Endothelial cell of umbilical vein (primary cell): ENCODE results near the gene SNAPC2. TPM values are rescaled to one million over a fixed set of nuclear protein-coding genes. Genes with fewer than 3 reads are reported as not detected.
"Not testable (repeated sequence)": the region's sequence is repeated elsewhere in the genome, so short reads cannot be mapped to it uniquely, and the experiment has no call there.

Source experiments
- BruUV-seq: library from RNA; stranded (reverse); fragments of 400-500 nt; replicated peaks from 2 replicates; lab custom pipeline; 2021; lab: Mats Ljungman, UMichigan
- CTCF ChIA-PET: fragments of 300-600, 350-600 bp; sonication (Branson Sonifier 250); formaldehyde crosslinking; loops from one replicate; lab custom pipeline; 2021; ENCODE audit warnings: antibody characterized with exemption, inconsistent platforms; lab: Charles Lee
- POLR2A ChIA-PET: fragments of 300-600, 350-600 bp; sonication (Branson Sonifier 250); formaldehyde crosslinking; loops from one replicate; lab custom pipeline; 2021; ENCODE audit warnings: antibody characterized with exemption, inconsistent platforms; lab: Charles Lee
- DNase-seq: peaks from one replicate; pipeline ENCODE4 v3.0.0-alpha.2; 2011; ENCODE audit warnings: low read depth, low spot score
- FAIRE-seq: peaks from 2 replicates; lab custom pipeline; 2011; peaks lifted over from hg19 to GRCh38; lab: Jason Lieb, UNC
- H2AFZ ChIP-seq: 2 replicates; pipeline ENCODE4 v1.6.0; 2012; ENCODE audit warnings: low read depth, low read length, control low read depth, inconsistent platforms
- H3K27ac ChIP-seq: 2 replicates; pipeline ENCODE4 v1.5.1; 2011; ENCODE audit warnings: low read depth, mild to moderate bottlenecking, control low read depth, low read length, moderate library complexity; ENCODE audit not compliant: insufficient read depth
- H3K27me3 ChIP-seq, 2 experiments: 2 replicates each; pipeline versions ENCODE4 v1.6.0 to v1.6.1; 2011; ENCODE audit warnings: low read length in 2 of 2, mixed read lengths in 1 of 2; ENCODE audit not compliant: control insufficient read depth in 2 of 2, insufficient read depth in 2 of 2
- H3K36me3 ChIP-seq, 2 experiments: 2 replicates in 1 of 2; 3 replicates in 1 of 2; pipeline ENCODE4 v1.5.1; 2011; ENCODE audit warnings: low read length in 2 of 2, mild to moderate bottlenecking in 1 of 2, moderate library complexity in 1 of 2; ENCODE audit not compliant: control insufficient read depth in 2 of 2, insufficient read depth in 2 of 2; ENCODE audit errors: extremely low read depth in 1 of 2
- H3K4me1 ChIP-seq: 3 replicates; pipeline ENCODE4 v1.5.1; 2011; ENCODE audit warnings: mild to moderate bottlenecking, low read length; ENCODE audit not compliant: control insufficient read depth, insufficient read depth; ENCODE audit errors: extremely low read depth
- H3K4me2 ChIP-seq: 2 replicates; pipeline ENCODE4 v1.6.1; 2011; ENCODE audit warnings: low read length, control low read depth, mixed read lengths; ENCODE audit not compliant: insufficient read depth
- H3K4me3 ChIP-seq, 3 experiments: fragments of 200-600 bp in 1 of 3; sonication (generic), shearing (Covaris generic) in 1 of 3; replicated peaks in 1 of 3; 2 replicates each; pipeline ENCODE4 v1.5.1; 2011 to 2016; ENCODE audit warnings: control low read depth in 3 of 3, low read length in 3 of 3, mild to moderate bottlenecking in 2 of 3, inconsistent platforms in 1 of 3, low read depth in 1 of 3, moderate library complexity in 1 of 3; ENCODE audit not compliant: insufficient read depth in 1 of 3
- H3K79me2 ChIP-seq: 2 replicates; pipeline ENCODE4 v1.6.0; 2012; ENCODE audit warnings: low read length, inconsistent platforms; ENCODE audit not compliant: control insufficient read depth, insufficient read depth
- H3K9ac ChIP-seq: replicated peaks from 2 replicates; pipeline ENCODE3; 2011; ENCODE audit warnings: low read length, control low read depth; ENCODE audit not compliant: insufficient read depth; ENCODE audit errors: extremely low read depth
- H3K9me1 ChIP-seq: replicated peaks from 3 replicates; pipeline ENCODE4 v1.6.0; 2011; ENCODE audit warnings: mild to moderate bottlenecking, low read length; ENCODE audit not compliant: control insufficient read depth, insufficient read depth; ENCODE audit errors: extremely low read depth
- H3K9me3 ChIP-seq: replicated peaks from 2 replicates; pipeline ENCODE4 v1.5.1; 2012; ENCODE audit warnings: low read length, inconsistent platforms; ENCODE audit not compliant: control insufficient read depth, insufficient read depth
- H4K20me1 ChIP-seq: replicated peaks from 2 replicates; pipeline ENCODE3; 2011; ENCODE audit warnings: mild to moderate bottlenecking, low read length; ENCODE audit not compliant: control insufficient read depth, insufficient read depth; ENCODE audit errors: extremely low read depth
- EZH2 ChIP-seq: IDR thresholded peaks from 2 replicates; pipeline ENCODE4 v1.6.1; 2012; ENCODE audit warnings: borderline replicate concordance, low read depth, mild to moderate bottlenecking, moderate library complexity, low read length, inconsistent platforms; ENCODE audit not compliant: severe bottlenecking
- FOS ChIP-seq: IDR thresholded peaks from 2 replicates; pipeline ENCODE4 v1.6.1; 2011; ENCODE audit warnings: mild to moderate bottlenecking, low read length, moderate library complexity, borderline replicate concordance; ENCODE audit not compliant: insufficient read depth
- GATA2 ChIP-seq: IDR thresholded peaks from 2 replicates; pipeline ENCODE4 v1.7.0; 2011; ENCODE audit warnings: low read depth, mild to moderate bottlenecking, moderate library complexity, mixed read lengths, low read length; ENCODE audit not compliant: insufficient read length, insufficient read depth
- JUN ChIP-seq: IDR thresholded peaks from 2 replicates; pipeline ENCODE4 v1.6.1; 2011; ENCODE audit warnings: borderline replicate concordance, low read depth; ENCODE audit not compliant: insufficient read length, insufficient read depth
- MYC ChIP-seq: IDR thresholded peaks from one replicate; pipeline ENCODE4 v1.6.1; 2011; ENCODE audit warnings: mild to moderate bottlenecking, low read depth, low read length
- POLR2A ChIP-seq: IDR thresholded peaks from 2 replicates; pipeline ENCODE4 v1.6.1; 2012; ENCODE audit warnings: low read depth, mild to moderate bottlenecking, control low read depth, low read length
- POLR2AphosphoS5 ChIP-seq: IDR thresholded peaks from 2 replicates; pipeline ENCODE4 v1.6.1; 2012; ENCODE audit warnings: low read depth, mild to moderate bottlenecking, control low read depth, low read length, moderate library complexity; ENCODE audit not compliant: insufficient read depth
- dilution Hi-C: fragments of 300-500 bp; cut with MboI; formaldehyde crosslinking; loops from one replicate; pipeline ENCODE4 v1.15.0; 2019; ENCODE audit warnings: low sequenced_read_pairs; ENCODE audit not compliant: extremely low pct_ligation_motif_present
- intact Hi-C: fragments of 100-400 bp; cut with micrococcal nuclease; formaldehyde crosslinking; loops from one replicate; pipeline ENCODE4 v1.10.0; 2022
- polyA plus RNA-seq, 4 experiments: library from polyadenylated mRNA; depleted of rRNA in 3 of 4; stranded (reverse) in 3 of 4; unstranded in 1 of 4; fragments of >200 nt; gene quantifications; 2 replicates each; pipeline versions ENCODE4 v1.2.1 to v1.2.3, GENCODE V29; 2011 to 2012; ENCODE audit warnings: missing spikeins in 1 of 4
- total RNA-seq: library from RNA; stranded (reverse); gene quantifications from 2 replicates; pipeline ENCODE4 v1.2.3, GENCODE V29; 2021
- TF ChIP-seq, protein P1 (sequence below): IDR thresholded peaks from 2 replicates; pipeline ENCODE4 v1.6.1; 2011; ENCODE audit not compliant: insufficient read depth, insufficient read length
- TF ChIP-seq, protein P2 (sequence below), 2 donors: IDR thresholded peaks; 1 replicate in 1 of 2; 2 replicates in 1 of 2; pipeline ENCODE4 v1.5.1; 2011; ENCODE audit warnings: low read length in 2 of 2, mild to moderate bottlenecking in 2 of 2, moderate library complexity in 2 of 2, control low read depth in 1 of 2, inconsistent platforms in 1 of 2, low read depth in 1 of 2; ENCODE audit not compliant: insufficient read depth in 1 of 2; ENCODE audit errors: extremely low read depth in 1 of 2

The SNAPC2 gene
- total and polyA plus RNA-seq, 2 donors (not counting 3 experiments of a cell fraction or from before 2014, with no cell fraction given) = 23.7 to 25.8 TPM

DNA sequence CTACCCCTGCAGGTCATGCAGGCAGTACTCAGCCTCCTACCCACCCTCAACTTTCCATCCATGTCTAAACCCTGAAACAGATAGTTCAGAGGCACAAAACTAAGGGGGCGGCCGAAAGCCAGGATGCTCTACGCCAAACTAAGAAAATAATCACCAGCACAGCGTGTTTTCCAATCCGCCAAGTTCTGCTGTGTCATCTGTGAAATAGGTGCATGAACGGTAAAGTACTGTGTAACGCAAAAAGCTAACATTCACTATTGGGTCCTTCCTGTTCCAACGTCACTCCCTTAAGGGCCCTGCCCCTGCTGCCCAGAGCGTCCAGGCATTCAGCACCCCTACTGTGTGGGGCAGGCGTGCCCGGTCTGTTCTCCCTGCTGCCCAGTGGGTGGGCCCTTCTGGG, 35.6 kb downstream of the SNAPC2 start:
- TF ChIP-seq POLR2A = no peak
- TF ChIP-seq FOS = no peak
- no peak for TF ChIP-seq JUN
- no peaks in the 10 kb centered on the region for H3K9me1 ChIP-seq
- H2AFZ ChIP-seq = no peak overlapping the region
- no peak overlapping the region for H3K4me3 ChIP-seq
- H3K4me1 ChIP-seq = peaks cover 5% of the 10 kb centered on the region
- no peaks in the 10 kb centered on the region for H3K27me3 ChIP-seq
- no peaks in the 10 kb centered on the region for H3K9me3 ChIP-seq
- no peak overlapping the region for H3K4me2 ChIP-seq
- H3K9ac ChIP-seq = no peak overlapping the region
- FAIRE-seq = no peak
- no peak overlapping the region for H3K27ac ChIP-seq
- intact Hi-C loops (no loop called here), dilution Hi-C loops (no loop called here)
- peaks cover 0 to under 1% of the 10 kb centered on the region in 2 experiments for H3K36me3 ChIP-seq
- no TSS peak for BruUV-seq
- H3K79me2 ChIP-seq = no peaks in the 10 kb centered on the region
- H4K20me1 ChIP-seq = no peaks in the 10 kb centered on the region
- ChIA-PET POLR2A (no interaction called here), CTCF (interaction anchor here (1.0 to 4.6 kb wide), 2 partner anchors 12 to 14 kb away, joined by 3 to 33 read pairs; partner anchors contain the start of gene TIMM44)
- DNase-seq = no peak

DNA sequence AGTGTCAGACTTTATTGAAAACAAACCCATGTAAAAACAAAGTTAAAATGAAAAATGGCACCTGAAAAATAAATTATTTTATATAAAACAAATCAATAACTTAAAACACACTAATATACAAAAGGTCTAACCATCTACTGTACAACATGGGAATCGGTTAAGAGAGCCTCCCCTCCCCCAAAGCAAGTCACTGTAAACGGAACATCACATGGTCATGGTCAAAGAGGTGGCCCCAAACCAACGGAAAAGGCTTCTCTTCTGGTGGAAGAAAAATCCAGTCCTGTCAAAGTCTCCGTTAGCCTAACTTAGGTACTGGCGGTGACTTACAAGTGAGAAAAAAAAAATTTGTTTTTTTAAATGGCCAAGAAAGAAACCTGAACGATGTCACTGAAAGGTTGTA, 39.1 kb downstream of the SNAPC2 start:
- no peaks in the 10 kb centered on the region for H3K79me2 ChIP-seq
- H3K27me3 ChIP-seq = no peaks in the 10 kb centered on the region
- dilution Hi-C loops (no loop called here), intact Hi-C loops (no loop called here)
- no TSS peak for BruUV-seq
- FAIRE-seq = no peak
- no peak overlapping the region for H3K4me2 ChIP-seq
- POLR2A ChIA-PET = no interaction called here
- no peaks in the 10 kb centered on the region for H3K9me3 ChIP-seq
- no peak overlapping the region for H3K27ac ChIP-seq
- H3K4me3 ChIP-seq = no peak overlapping the region
- TF ChIP-seq POLR2AphosphoS5 = no peak
- no peak for TF ChIP-seq MYC
- no peak for TF ChIP-seq JUN
- no peak for TF ChIP-seq FOS
- TF ChIP-seq, protein P1, sequence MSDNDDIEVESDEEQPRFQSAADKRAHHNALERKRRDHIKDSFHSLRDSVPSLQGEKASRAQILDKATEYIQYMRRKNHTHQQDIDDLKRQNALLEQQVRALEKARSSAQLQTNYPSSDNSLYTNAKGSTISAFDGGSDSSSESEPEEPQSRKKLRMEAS = no peak
- TF ChIP-seq, protein P2, sequence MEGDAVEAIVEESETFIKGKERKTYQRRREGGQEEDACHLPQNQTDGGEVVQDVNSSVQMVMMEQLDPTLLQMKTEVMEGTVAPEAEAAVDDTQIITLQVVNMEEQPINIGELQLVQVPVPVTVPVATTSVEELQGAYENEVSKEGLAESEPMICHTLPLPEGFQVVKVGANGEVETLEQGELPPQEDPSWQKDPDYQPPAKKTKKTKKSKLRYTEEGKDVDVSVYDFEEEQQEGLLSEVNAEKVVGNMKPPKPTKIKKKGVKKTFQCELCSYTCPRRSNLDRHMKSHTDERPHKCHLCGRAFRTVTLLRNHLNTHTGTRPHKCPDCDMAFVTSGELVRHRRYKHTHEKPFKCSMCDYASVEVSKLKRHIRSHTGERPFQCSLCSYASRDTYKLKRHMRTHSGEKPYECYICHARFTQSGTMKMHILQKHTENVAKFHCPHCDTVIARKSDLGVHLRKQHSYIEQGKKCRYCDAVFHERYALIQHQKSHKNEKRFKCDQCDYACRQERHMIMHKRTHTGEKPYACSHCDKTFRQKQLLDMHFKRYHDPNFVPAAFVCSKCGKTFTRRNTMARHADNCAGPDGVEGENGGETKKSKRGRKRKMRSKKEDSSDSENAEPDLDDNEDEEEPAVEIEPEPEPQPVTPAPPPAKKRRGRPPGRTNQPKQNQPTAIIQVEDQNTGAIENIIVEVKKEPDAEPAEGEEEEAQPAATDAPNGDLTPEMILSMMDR (IDR thresholded peaks at IDR 0.05; ENCODE audit: extremely low read depth in 1 of 2, insufficient read depth in 1 of 2, low read depth in 1 of 2, low read length in 2 of 2) = no peak
- no peak for TF ChIP-seq EZH2
- no peak for TF ChIP-seq GATA2
- TF ChIP-seq POLR2A = no peak
- H4K20me1 ChIP-seq = no peaks in the 10 kb centered on the region
- H3K4me1 ChIP-seq = no peaks in the 10 kb centered on the region
- H3K9me1 ChIP-seq = no peaks in the 10 kb centered on the region
- CTCF ChIA-PET = interaction anchor here (1.0 to 2.2 kb wide), 2 partner anchors 11 to 15 kb away, joined by 5 to 13 read pairs; no protein-coding TSS in a partner anchor
- DNase-seq = no peak
- peaks cover 10 to 15% of the 10 kb centered on the region in 2 experiments for H3K36me3 ChIP-seq
- no peak overlapping the region for H2AFZ ChIP-seq
- no peak overlapping the region for H3K9ac ChIP-seq

DNA sequence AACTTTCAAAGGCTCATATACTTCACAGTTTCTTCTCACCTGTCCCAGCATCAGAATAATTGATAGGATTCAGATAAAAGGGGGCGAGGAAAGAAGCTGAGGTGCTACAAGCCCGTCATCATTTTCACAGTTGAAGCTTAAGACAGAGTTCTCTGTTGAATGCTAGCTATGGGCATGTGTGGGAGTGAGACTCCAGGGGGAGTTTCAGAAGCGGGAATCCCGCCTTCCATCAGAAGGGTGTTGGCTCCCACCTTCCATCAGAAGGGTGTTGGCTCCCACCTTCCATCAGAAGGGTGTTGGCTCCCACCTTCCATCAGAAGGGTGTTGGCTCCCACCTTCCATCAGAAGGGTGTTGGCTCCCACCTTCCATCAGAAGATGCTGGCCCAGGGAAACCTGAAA, 40.9 kb downstream of the SNAPC2 start:
- H4K20me1 ChIP-seq, H3K79me2 ChIP-seq, H3K4me2 ChIP-seq, H3K4me3 ChIP-seq, intact Hi-C loops, H3K9me3 ChIP-seq, dilution Hi-C loops, FAIRE-seq, H2AFZ ChIP-seq, BruUV-seq, H3K27me3 ChIP-seq, H3K9me1 ChIP-seq, POLR2A ChIA-PET, H3K27ac ChIP-seq, H3K9ac ChIP-seq, DNase-seq, H3K4me1 ChIP-seq: not testable (repeated sequence)
- peaks cover 10 to 23% of the 10 kb centered on the region in 2 experiments for H3K36me3 ChIP-seq
- CTCF ChIA-PET = interaction anchor here (2.0 to 2.2 kb wide), 2 partner anchors 10 to 17 kb away, joined by 13 to 16 read pairs; no protein-coding TSS in a partner anchor
